OCI-LY7 (cell line): ENCODE measurements around the gene PHF1. TPM values are rescaled to one million over a fixed set of nuclear protein-coding genes. Genes with fewer than 3 reads are reported as not detected.

ENCODE experiments used
- BruUV-seq: library from RNA; stranded (reverse); fragments of 400-500 nt; replicated peaks from 2 replicates; lab custom pipeline; 2021; lab: Mats Ljungman, UMichigan
- CTCF ChIA-PET: fragments of 300-600 bp; sonication (Branson Sonifier 250); formaldehyde crosslinking; loops from one replicate; lab custom pipeline; 2022; ENCODE audit warnings: antibody characterized with exemption; ENCODE audit not compliant: unreplicated experiment; lab: Charles Lee
- POLR2A ChIA-PET: fragments of 300-600 bp; sonication (Branson Sonifier 250); formaldehyde crosslinking; loops from one replicate; lab custom pipeline; 2022; ENCODE audit warnings: antibody characterized with exemption; lab: Charles Lee
- DNase-seq: peaks from one replicate; pipeline ENCODE4 v3.0.0-alpha.2; 2015; ENCODE audit warnings: low spot score
- H2AFZ ChIP-seq: fragments of 200-600 bp; sonication (generic), shearing (Covaris generic); 2 replicates; pipeline ENCODE4 v1.6.1; 2014; ENCODE audit warnings: mild to moderate bottlenecking, antibody characterized with exemption, low read length, moderate library complexity
- H3K27ac ChIP-seq: fragments of 200-600 bp; sonication (generic); 2 replicates; pipeline ENCODE4 v1.5.1; 2014; ENCODE audit warnings: mixed run types, low read depth, mild to moderate bottlenecking, moderate library complexity, low read length, inconsistent platforms; ENCODE audit not compliant: poor library complexity, severe bottlenecking
- H3K36me3 ChIP-seq: fragments of 200-600 bp; sonication (generic); 2 replicates; pipeline ENCODE4 v1.6.1; 2014; ENCODE audit warnings: mild to moderate bottlenecking, antibody characterized with exemption, low read length, moderate library complexity, mixed read lengths; ENCODE audit not compliant: insufficient read depth
- H3K4me1 ChIP-seq: fragments of 200-600 bp; sonication (generic); 2 replicates; pipeline ENCODE4 v1.5.1; 2014; ENCODE audit warnings: mild to moderate bottlenecking, low read length; ENCODE audit not compliant: insufficient read depth, poor library complexity, severe bottlenecking
- H3K4me2 ChIP-seq: fragments of 200-600 bp; sonication (generic); 2 replicates; pipeline ENCODE4 v1.6.1; 2014; ENCODE audit warnings: mild to moderate bottlenecking, low read length
- H3K4me3 ChIP-seq: fragments of 200-600 bp; sonication (generic); 2 replicates; pipeline ENCODE4 v1.5.1; 2014; ENCODE audit warnings: mild to moderate bottlenecking, low read depth, low read length; ENCODE audit not compliant: poor library complexity, severe bottlenecking
- H3K79me2 ChIP-seq: fragments of 200-600 bp; sonication (generic); 2 replicates; pipeline ENCODE4 v1.6.1; 2016; ENCODE audit warnings: low read depth, mild to moderate bottlenecking, low read length, moderate library complexity, mixed read lengths; ENCODE audit not compliant: insufficient read depth
- H3K9me2 ChIP-seq: fragments of 200-600 bp; sonication (generic); 2 replicates; pipeline ENCODE4 v1.6.1; 2016; ENCODE audit warnings: mild to moderate bottlenecking, low read length, mixed read lengths; ENCODE audit not compliant: insufficient read depth
- H3K9me3 ChIP-seq: fragments of 200-600 bp; sonication (generic); 2 replicates; pipeline ENCODE4 v1.6.1; 2014; ENCODE audit warnings: mild to moderate bottlenecking, mixed run types, low read length, mixed read lengths
- H4K20me1 ChIP-seq: fragments of 200-600 bp; sonication (generic); 2 replicates; pipeline ENCODE4 v1.6.1; 2014; ENCODE audit warnings: mild to moderate bottlenecking, antibody characterized with exemption, low read length, moderate library complexity, mixed read lengths; ENCODE audit not compliant: insufficient read depth
- EZH2phosphoT487 ChIP-seq: fragments of 200-600 bp; sonication (generic); IDR thresholded peaks from 2 replicates; pipeline ENCODE4 v1.6.1; 2018; ENCODE audit warnings: low read depth, borderline replicate concordance, mild to moderate bottlenecking, mixed run types, antibody characterized with exemption, low read length, moderate library complexity, mixed read lengths
- intact Hi-C: fragments of 100-400 bp; cut with micrococcal nuclease; formaldehyde crosslinking; loops from one replicate; pipeline ENCODE4 v1.10.0; 2022; ENCODE audit not compliant: unreplicated experiment
- total RNA-seq, 2 experiments: library from RNA; depleted of rRNA in 1 of 2; stranded (reverse); fragments of >200 nt in 1 of 2; shearing (Covaris generic) in 1 of 2; gene quantifications; 2 replicates each; pipeline ENCODE4 v1.2.3, GENCODE V29; 2014 to 2022
- TF ChIP-seq, protein P1 (sequence below): fragments of 200-600 bp; sonication (generic); conservative IDR thresholded peaks from 2 replicates; pipeline ENCODE4 v1.5.1; 2014; ENCODE audit warnings: mild to moderate bottlenecking, antibody characterized with exemption, low read length, moderate library complexity, mixed read lengths

PHF1 gene
- total RNA-seq, 2 experiments from 2014 or later, result 19.9 to 30.2 TPM

GRCh38 chr6:33416386-33417127 lies 5.7 kb downstream of the PHF1 start:
- CTCF ChIA-PET, result no interaction called here

GRCh38 chr6:33417128-33417902 lies 6.5 kb downstream of the PHF1 start:
- ChIA-PET POLR2A (interaction anchor here (0.6 to 1.6 kb wide), 2 partner anchors 12 to 85 kb away, joined by 3 to 4 read pairs; no protein-coding TSS in a partner anchor), CTCF (no interaction called here)
- peak overlapping the region; percentile 77 for H3K4me3 ChIP-seq
- peak overlapping the region; percentile 35; the same call in 1 of the 2 replicates for H2AFZ ChIP-seq
- no peaks in the 10 kb centered on the region for H3K9me2 ChIP-seq
- TF ChIP-seq, protein P1, sequence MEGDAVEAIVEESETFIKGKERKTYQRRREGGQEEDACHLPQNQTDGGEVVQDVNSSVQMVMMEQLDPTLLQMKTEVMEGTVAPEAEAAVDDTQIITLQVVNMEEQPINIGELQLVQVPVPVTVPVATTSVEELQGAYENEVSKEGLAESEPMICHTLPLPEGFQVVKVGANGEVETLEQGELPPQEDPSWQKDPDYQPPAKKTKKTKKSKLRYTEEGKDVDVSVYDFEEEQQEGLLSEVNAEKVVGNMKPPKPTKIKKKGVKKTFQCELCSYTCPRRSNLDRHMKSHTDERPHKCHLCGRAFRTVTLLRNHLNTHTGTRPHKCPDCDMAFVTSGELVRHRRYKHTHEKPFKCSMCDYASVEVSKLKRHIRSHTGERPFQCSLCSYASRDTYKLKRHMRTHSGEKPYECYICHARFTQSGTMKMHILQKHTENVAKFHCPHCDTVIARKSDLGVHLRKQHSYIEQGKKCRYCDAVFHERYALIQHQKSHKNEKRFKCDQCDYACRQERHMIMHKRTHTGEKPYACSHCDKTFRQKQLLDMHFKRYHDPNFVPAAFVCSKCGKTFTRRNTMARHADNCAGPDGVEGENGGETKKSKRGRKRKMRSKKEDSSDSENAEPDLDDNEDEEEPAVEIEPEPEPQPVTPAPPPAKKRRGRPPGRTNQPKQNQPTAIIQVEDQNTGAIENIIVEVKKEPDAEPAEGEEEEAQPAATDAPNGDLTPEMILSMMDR, result no peak
- no peak for TF ChIP-seq EZH2phosphoT487
- H3K4me1 ChIP-seq, result peaks cover 58% of the 10 kb centered on the region
- H3K36me3 ChIP-seq, result peaks cover 40% of the 10 kb centered on the region
- no peak for DNase-seq
- H3K9me3 ChIP-seq, result no peaks in the 10 kb centered on the region
- intact Hi-C loops, result loop anchor here (10.0 kb wide), 1 partner anchor 213 kb away; the partner anchor contains the start of genes HSD17B8, RING1, RXRB and SLC39A7
- peak overlapping the region; percentile 98 for H3K4me2 ChIP-seq
- peaks cover 6% of the 10 kb centered on the region; the same call in 1 of the 2 replicates for H4K20me1 ChIP-seq
- peaks cover 21% of the 10 kb centered on the region; the same call in 1 of the 2 replicates for H3K79me2 ChIP-seq
- BruUV-seq, result no TSS peak
- peak overlapping the region; percentile 52 for H3K27ac ChIP-seq

More at GRCh38 chr6:33416386-33417127, 5.7 kb downstream of the PHF1 start:
- peaks cover 22% of the 10 kb centered on the region; the same call in 1 of the 2 replicates for H3K79me2 ChIP-seq
- peak overlapping the region; percentile 52 for H3K27ac ChIP-seq
- H3K9me2 ChIP-seq, result no peaks in the 10 kb centered on the region
- peaks cover 6% of the 10 kb centered on the region; the same call in 1 of the 2 replicates for H4K20me1 ChIP-seq
- peaks cover 65% of the 10 kb centered on the region for H3K4me1 ChIP-seq
- no peak overlapping the region for H2AFZ ChIP-seq
- no peaks in the 10 kb centered on the region for H3K9me3 ChIP-seq
- TSS peak; percentile 91 for BruUV-seq
- intact Hi-C loops, result loop anchor here (10.0 kb wide), 1 partner anchor 212 kb away; the partner anchor contains the start of genes HSD17B8, RING1, RXRB and SLC39A7
- H3K4me3 ChIP-seq, result peak overlapping the region; percentile 77
- DNase-seq, result no peak
- TF ChIP-seq EZH2phosphoT487, result no peak
- TF ChIP-seq, protein P1, result no peak
- POLR2A ChIA-PET, result interaction anchor here (0.6 to 1.1 kb wide), 2 partner anchors 42 to 84 kb away, joined by 3 read pairs; no protein-coding TSS in a partner anchor
- H3K36me3 ChIP-seq, result peaks cover 42% of the 10 kb centered on the region
- H3K4me2 ChIP-seq, result peak overlapping the region; percentile 98
